ENCODE results near the gene MAP1LC3A. TPM values are rescaled to one million over a fixed set of nuclear protein-coding genes. Genes with fewer than 3 reads are reported as not detected.
"Not testable (repeated sequence)": the region's sequence is repeated elsewhere in the genome, so short reads cannot be mapped to it uniquely, and the experiment has no call there.

The MAP1LC3A gene
- total RNA-seq, 1 experiment from 2014 or later: not detected

GRCh38 chr20:34512266-34512954 is 46.1 kb upstream of the MAP1LC3A start:
- H3K9me3 ChIP-seq (ENCODE audit: insufficient read depth, low read depth): no peaks in the 10 kb centered on the region
- peaks cover 87% of the 10 kb centered on the region for H3F3A ChIP-seq (ENCODE audit: insufficient read depth, low read depth)
- peaks cover 20% of the 10 kb centered on the region for H3K36me3 ChIP-seq (ENCODE audit: low read depth)
- no peak overlapping the region for H2AFZ ChIP-seq
- CTCF ChIA-PET: no interaction called here
- H3K4me3 ChIP-seq: no peak overlapping the region
- intact Hi-C loops (cut with micrococcal nuclease; ENCODE audit: unreplicated experiment): no loop called here
- BruUV-seq (replicated peaks): no TSS peak
- no peaks in the 10 kb centered on the region for H3K9me2 ChIP-seq (ENCODE audit: insufficient read depth)
- TF ChIP-seq CTCF (conservative IDR thresholded peaks at IDR 0.05) (no peak), EZH2 (IDR thresholded peaks at IDR 0.05; ENCODE audit: low read depth) (no peak)
- POLR2A ChIA-PET (ENCODE audit: unreplicated experiment): interaction anchor here (0.6 kb wide), 1 partner anchor 401 kb away, joined by 3 read pairs; the partner anchor contains the start of gene EIF2S2
- H3K27ac ChIP-seq: no peak overlapping the region
- peaks cover 9% of the 10 kb centered on the region for H3K4me1 ChIP-seq (replicated peaks; ENCODE audit: insufficient read depth)
- H4K20me1 ChIP-seq (ENCODE audit: insufficient read depth): no peaks in the 10 kb centered on the region; the same call in 1 of the 2 replicates
- H3K79me2 ChIP-seq (ENCODE audit: low read depth): peaks cover 9% of the 10 kb centered on the region
- no peak overlapping the region for H3K4me2 ChIP-seq
- H3K27me3 ChIP-seq (ENCODE audit: insufficient read depth, low read depth): no peaks in the 10 kb centered on the region
- DNase-seq: no peak

DNA sequence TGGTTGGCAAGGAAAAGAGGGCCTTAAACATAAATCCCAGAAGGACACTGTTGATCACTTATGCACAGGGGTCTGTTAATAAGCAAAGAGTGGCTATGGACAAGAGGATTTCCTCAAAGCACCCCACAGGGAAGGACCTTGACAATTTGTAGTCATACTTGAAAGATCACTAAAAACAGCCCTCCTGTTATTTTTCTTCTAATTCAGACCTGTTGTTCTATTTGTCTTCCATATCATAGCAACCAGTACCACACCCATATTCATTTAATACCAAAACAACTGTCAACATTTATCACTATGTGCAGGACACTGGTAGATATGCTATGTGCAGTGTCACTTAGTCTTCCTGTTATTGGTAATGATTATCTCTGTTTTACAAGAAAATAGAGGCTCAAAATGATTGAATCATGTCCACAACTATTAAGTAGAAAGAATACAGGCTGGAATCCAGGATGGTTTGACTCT is 45.5 kb upstream of the MAP1LC3A start:
- Histone ChIP-seq H3K79me2 (ENCODE audit: low read depth) (peaks cover 14% of the 10 kb centered on the region), H3K27me3 (ENCODE audit: insufficient read depth, low read depth) (no peaks in the 10 kb centered on the region), H3K4me3 (no peak overlapping the region), H3K36me3 (ENCODE audit: low read depth) (peaks cover 14% of the 10 kb centered on the region), H3K4me1 (replicated peaks; ENCODE audit: insufficient read depth) (peaks cover 9% of the 10 kb centered on the region), H3K9me2 (ENCODE audit: insufficient read depth) (no peaks in the 10 kb centered on the region), H2AFZ (no peak overlapping the region), H3K9me3 (ENCODE audit: insufficient read depth, low read depth) (no peaks in the 10 kb centered on the region), H3K4me2 (no peak overlapping the region), H4K20me1 (ENCODE audit: insufficient read depth) (no peaks in the 10 kb centered on the region; the same call in 1 of the 2 replicates), H3F3A (ENCODE audit: insufficient read depth, low read depth) (peaks cover 81% of the 10 kb centered on the region), H3K27ac (no peak overlapping the region)
- BruUV-seq (replicated peaks): no TSS peak
- POLR2A ChIA-PET (ENCODE audit: unreplicated experiment): interaction anchor here (0.6 kb wide), 1 partner anchor 401 kb away, joined by 3 read pairs; the partner anchor contains the start of gene EIF2S2
- CTCF ChIA-PET: no interaction called here
- peak in 1 of 2 experiments; percentile 60 for DNase-seq
- TF ChIP-seq CTCF (conservative IDR thresholded peaks at IDR 0.05): no peak
- no peak for TF ChIP-seq EZH2 (IDR thresholded peaks at IDR 0.05; ENCODE audit: low read depth)
- intact Hi-C loops (cut with micrococcal nuclease; ENCODE audit: unreplicated experiment): no loop called here

DNA sequence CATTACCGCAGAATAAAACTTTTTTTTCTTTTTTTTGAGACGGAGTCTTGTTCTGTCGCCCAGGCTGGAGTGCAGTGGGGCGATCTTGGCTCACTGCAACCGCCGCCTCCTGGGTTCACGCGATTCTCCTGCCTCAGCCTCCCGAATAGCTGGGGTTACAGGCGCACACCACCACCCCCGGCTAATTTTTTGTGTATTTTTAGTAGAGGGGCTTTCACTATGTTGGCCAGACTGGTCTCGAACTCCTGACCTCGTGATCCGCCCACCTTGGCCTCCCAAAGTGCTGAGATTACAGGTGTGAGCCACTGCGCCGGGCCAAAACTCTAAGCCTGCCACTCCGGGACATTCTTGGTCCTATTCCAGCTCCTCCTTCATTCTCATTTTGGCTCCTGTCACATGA is 44.5 kb upstream of the MAP1LC3A start:
- H3K27me3 ChIP-seq (ENCODE audit: insufficient read depth, low read depth); H3K4me3 ChIP-seq; H4K20me1 ChIP-seq (ENCODE audit: insufficient read depth); H3K4me2 ChIP-seq; H3K9me3 ChIP-seq (ENCODE audit: insufficient read depth, low read depth); intact Hi-C loops (cut with micrococcal nuclease; ENCODE audit: unreplicated experiment); H3K27ac ChIP-seq; H3K4me1 ChIP-seq (replicated peaks; ENCODE audit: insufficient read depth); BruUV-seq (replicated peaks); H2AFZ ChIP-seq; DNase-seq; H3K9me2 ChIP-seq (ENCODE audit: insufficient read depth): not testable (repeated sequence)
- H3F3A ChIP-seq (ENCODE audit: insufficient read depth, low read depth): peaks cover 72% of the 10 kb centered on the region
- H3K79me2 ChIP-seq (ENCODE audit: low read depth): peaks cover 25% of the 10 kb centered on the region
- peaks cover 11% of the 10 kb centered on the region for H3K36me3 ChIP-seq (ENCODE audit: low read depth)
- ChIA-PET CTCF (interaction anchor here (0.6 kb wide), 1 partner anchor 581 kb away, joined by 3 read pairs; no protein-coding TSS in a partner anchor), POLR2A (ENCODE audit: unreplicated experiment) (interaction anchor here (0.6 kb wide), 1 partner anchor 132 kb away, joined by 10 read pairs; no protein-coding TSS in a partner anchor)

Measured in PC-9 (cell line).